T47D (cell line): ENCODE data around the gene SYNPO.

Experiments used
- DNase-seq, 2 experiments: peaks; one replicate each; pipeline versions ENCODE4 v3.0.0 to v3.0.0-alpha.2; 2011 to 2012; ENCODE audit warnings: low read depth in 1 of 2, low spot score in 1 of 2
- JUND ChIP-seq: IDR thresholded peaks from 2 replicates; pipeline ENCODE4 v1.6.1; 2012; ENCODE audit warnings: low read depth
- in situ Hi-C: cut with HindIII; loops from 2 replicates; pipeline ENCODE4 v1.10.0; 2016; ENCODE audit warnings: low sequenced_read_pairs, low pct_unique_long_range_greater_than_20kb

SYNPO gene

GRCh38 chr5:150653145-150653761 is 12.8 kb downstream of the SYNPO start:
- in situ Hi-C loops = no loop called here
- no peak for TF ChIP-seq JUND
- peak; percentile 42 to 56 for DNase-seq

- DNase-seq = no peak
- TF ChIP-seq JUND = no peak
- in situ Hi-C loops = no loop called here
These were observed 13.5 kb downstream of the SYNPO start for GRCh38 chr5:150653762-150654556.

DNA sequence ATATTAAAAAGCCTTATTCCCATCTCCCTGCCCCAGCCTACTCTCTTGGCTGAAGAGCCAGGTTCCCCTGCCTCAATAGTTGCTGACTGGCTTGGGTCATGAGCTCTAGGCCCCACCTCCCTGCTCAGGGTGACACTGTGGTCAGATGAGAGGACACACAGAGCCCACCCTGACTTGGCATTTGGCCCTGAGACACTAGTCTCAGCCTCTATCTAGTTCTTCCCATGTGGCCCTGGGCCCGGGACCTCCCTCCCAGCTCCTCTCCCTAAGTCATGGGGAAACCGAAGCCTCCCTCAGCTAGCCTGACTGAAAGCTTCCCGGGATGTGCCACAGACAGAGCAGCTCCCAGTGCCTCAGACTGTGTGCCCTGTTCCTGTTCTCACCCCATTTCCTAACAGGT is 14.8 kb downstream of the SYNPO start:
- no peak for TF ChIP-seq JUND
- DNase-seq = no peak
- in situ Hi-C loops = no loop called here

DNA sequence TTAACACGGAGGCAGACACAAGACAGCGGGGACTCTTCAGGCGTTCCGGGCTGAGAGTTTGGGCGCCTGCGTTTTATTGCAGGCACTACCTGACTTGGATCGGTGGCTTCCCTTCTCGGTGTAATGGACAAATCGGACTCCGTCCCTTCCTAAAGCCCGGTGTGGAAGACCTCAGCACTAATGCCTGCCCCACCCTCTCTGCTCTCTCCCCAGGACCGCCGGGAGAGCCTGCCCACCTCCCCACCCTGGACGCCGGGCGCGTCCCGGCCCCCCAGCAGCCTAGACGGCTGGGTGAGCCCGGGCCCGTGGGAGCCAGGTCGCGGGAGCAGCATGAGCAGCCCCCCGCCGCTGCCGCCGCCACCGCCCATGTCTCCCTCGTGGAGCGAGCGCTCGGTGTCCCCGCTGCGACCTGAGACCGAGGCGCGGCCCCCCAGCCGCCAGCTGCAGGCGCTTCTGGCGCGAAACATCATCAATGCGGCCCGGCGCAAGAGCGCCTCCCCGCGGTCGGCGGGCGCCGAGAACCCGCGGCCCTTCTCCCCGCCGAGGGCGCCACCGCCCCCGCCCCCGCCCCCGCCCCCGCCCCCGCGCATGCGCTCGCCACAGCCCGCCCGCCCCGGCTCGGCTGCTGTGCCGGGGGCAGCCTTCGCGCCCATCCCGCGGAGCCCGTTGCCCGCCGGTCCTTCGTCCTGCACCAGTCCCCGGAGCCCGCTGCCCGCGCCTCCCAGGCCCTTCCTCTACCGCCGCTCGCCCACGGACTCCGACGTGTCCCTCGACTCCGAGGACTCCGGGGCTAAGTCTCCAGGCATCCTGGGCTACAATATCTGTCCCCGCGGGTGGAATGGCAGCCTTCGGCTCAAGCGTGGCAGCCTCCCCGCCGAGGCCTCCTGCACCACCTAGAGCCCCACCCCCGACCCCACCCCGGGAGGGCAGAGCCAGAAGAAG is 16.0 kb downstream of the SYNPO start:
- peak; percentile 76 to 93 for DNase-seq
- in situ Hi-C loops = no loop called here
- TF ChIP-seq JUND = no peak

GRCh38 chr5:150658121-150658520 is 17.7 kb downstream of the SYNPO start:
- in situ Hi-C loops = no loop called here
- TF ChIP-seq JUND = no peak
- no peak for DNase-seq

DNA sequence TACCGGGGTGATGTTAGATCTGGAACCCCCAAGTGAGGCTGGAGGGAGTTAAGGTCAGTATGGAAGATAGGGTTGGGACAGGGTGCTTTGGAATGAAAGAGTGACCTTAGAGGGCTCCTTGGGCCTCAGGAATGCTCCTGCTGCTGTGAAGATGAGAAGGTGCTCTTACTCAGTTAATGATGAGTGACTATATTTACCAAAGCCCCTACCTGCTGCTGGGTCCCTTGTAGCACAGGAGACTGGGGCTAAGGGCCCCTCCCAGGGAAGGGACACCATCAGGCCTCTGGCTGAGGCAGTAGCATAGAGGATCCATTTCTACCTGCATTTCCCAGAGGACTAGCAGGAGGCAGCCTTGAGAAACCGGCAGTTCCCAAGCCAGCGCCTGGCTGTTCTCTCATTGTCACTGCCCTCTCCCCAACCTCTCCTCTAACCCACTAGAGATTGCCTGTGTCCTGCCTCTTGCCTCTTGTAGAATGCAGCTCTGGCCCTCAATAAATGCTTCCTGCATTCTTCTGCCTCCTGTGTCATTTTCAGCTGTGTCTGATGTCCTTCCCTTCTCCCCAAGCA is 18.3 kb downstream of the SYNPO start:
- DNase-seq = no peak
- in situ Hi-C loops = no loop called here
- no peak for TF ChIP-seq JUND

DNA sequence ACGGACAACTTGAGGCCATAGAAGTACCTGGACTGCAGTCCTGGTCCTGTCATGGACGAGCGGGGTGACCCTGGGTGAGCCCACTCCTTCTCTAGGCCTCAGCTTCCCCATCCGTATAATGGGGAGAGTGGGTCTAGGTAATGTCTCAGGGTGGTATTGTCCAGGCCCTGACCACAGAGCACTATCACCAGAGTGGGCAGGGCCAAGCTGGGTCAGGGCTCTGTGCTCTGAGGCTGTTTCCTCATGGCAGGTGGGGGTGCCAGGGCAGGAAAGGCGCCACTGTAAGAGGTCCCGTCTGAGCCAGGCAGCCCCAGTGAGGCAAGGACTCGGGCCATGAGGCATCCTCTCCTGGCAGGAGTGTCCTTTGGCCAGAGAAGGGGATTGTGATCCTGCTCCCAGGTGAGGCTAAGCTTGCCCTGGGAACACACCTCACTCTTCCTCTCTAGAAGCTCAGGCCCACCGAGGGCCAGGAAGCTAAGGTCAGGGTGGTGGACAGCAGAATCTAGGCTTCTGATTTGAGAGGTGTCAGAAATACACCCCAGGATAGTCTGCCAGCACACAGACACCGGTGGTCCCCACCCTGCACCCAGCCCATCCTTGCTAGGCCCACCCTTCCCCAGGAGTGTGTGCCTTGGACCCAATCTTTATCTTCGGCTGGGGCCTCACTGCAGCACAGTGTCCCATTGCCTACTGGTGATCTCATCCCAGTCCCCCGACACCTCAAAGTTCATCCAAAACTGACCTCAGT is 19.1 kb downstream of the SYNPO start:
- in situ Hi-C loops = no loop called here
- DNase-seq = no peak

DNA sequence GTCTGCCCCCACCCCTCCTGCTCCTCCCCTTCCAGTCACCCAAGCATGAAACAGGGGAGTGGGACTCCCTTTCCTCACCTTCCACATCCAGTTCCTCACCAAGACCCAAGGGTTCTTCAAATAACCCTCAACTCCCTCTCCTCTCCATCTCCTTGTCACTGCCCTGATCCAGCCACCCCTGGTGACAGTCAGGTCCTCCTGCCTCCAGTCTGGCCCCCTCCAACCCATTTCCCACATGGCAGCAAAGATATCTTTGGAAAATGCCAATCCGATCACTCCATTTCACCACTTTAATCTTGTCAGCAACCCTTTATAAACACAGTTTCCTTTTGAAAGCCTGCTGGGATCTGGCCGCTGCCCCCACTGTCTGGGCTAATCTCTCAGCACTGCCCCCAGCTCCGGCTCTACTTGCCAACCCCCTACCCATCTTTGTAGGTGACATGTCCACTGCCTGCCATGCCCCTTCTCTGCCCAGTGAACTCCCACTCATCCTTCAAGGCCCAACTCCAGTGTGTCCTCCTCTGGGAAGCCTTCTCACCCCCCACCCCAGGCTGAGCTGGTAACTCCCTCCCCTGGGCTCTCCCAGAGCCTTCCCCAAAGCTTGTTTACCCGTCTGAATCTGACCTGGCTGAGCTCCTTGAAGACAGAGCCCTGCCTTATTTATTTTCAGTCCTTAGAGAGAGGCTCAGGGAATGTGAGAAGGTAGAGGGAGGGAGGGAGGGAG is 19.8 kb downstream of the SYNPO start:
- no peak for TF ChIP-seq JUND
- DNase-seq = peak in 1 of 2 experiments; percentile 47
- in situ Hi-C loops = no loop called here

More for the DNA sequence above, 19.1 kb downstream of the SYNPO start:
- no peak for TF ChIP-seq JUND

- DNase-seq = no peak
These were observed 20.6 kb downstream of the SYNPO start, which contains the start of gene MYOZ3 for GRCh38 chr5:150661086-150661485. MYOZ3 (plus strand) TSS chr5:150661251; CDS start chr5:150662942, 1,691 bp downstream.

GRCh38 chr5:150661821-150662596 is 21.5 kb downstream of the SYNPO start:
- TF ChIP-seq JUND = no peak
- DNase-seq = no peak
- in situ Hi-C loops = no loop called here

More at GRCh38 chr5:150661086-150661485, 20.6 kb downstream of the SYNPO start, which contains the start of gene MYOZ3:
- no peak for TF ChIP-seq JUND
- in situ Hi-C loops = no loop called here
